A549 treated with AZD9567 at 1 μM for 4 hours (cell line): Measurements from ENCODE around the gene GJC2. TPM values are rescaled to one million over a fixed set of nuclear protein-coding genes. Genes with fewer than 3 reads are reported as not detected.

ENCODE experiments used
- total RNA-seq: library from RNA; stranded (reverse); fragments of 200-300 nt; extraction: Qiagen RNA extraction; gene quantifications from 5 replicates; pipeline ENCODE4 v1.2.3, GENCODE V29; 2022; ENCODE audit not compliant: insufficient read depth

GJC2 gene
- total RNA-seq: 0.31 to 0.52 TPM (median 0.49 TPM) in 4 of 5 replicates, not detected in the other

GRCh38 chr1:228149406-228150119, at the start of gene GJC2:
Gene GJC2, plus strand, starts transcription at chr1:228149930. Its CDS starts 7,829 bp downstream, at chr1:228157759.

GRCh38 chr1:228102791-228103620, 46.7 kb upstream of the GJC2 start, which contains the start of gene C1orf35:
Gene C1orf35, minus strand, starts transcription at chr1:228103325. Its CDS starts 98 bp downstream, at chr1:228103227.

GRCh38 chr1:228109073-228109961, 40.4 kb upstream of the GJC2 start, which contains the start of gene MRPL55:
Gene MRPL55, minus strand, starts transcription at chr1:228109299. Its CDS starts 1,039 bp downstream, at chr1:228108260.

GRCh38 chr1:228139931-228140723, 9.6 kb upstream of the GJC2 start, which contains the start of gene GUK1:
Gene GUK1, plus strand, starts transcription at chr1:228140279. Its CDS starts 24 bp downstream, at chr1:228140303.

GRCh38 chr1:228165372-228166169, 15.8 kb downstream of the GJC2 start, which contains the start of gene IBA57:
Gene IBA57, plus strand, starts transcription at chr1:228165804. Its CDS starts 13 bp downstream, at chr1:228165817.

GRCh38 chr1:228207851-228208821, 58.4 kb downstream of the GJC2 start, which contains the start of gene OBSCN:
Gene OBSCN, plus strand, starts transcription at chr1:228208044. Its CDS starts 3,740 bp downstream, at chr1:228211784.

Other genes with a start within 250 kb of the GJC2 start
- 7.2 to 11.4 TPM (median 10.6 TPM) in 5 replicates for gene WNT9A, start 202.0 kb upstream of the GJC2 start, total RNA-seq
- gene WNT3A, start 142.9 kb upstream of the GJC2 start, total RNA-seq: 0.02 to 0.06 TPM (median 0.03 TPM) in 3 of 5 replicates, not detected in the others
- gene ARF1, start 67.2 kb upstream of the GJC2 start, total RNA-seq: 396 to 460 TPM (median 441 TPM) in 5 replicates
- gene C1orf35, start 46.6 kb upstream of the GJC2 start, total RNA-seq: 29.1 to 42.0 TPM (median 39.7 TPM) in 5 replicates
- 83.3 to 92.2 TPM (median 85.6 TPM) in 5 replicates for gene MRPL55, start 40.6 kb upstream of the GJC2 start, total RNA-seq
- gene GUK1, start 9.7 kb upstream of the GJC2 start, total RNA-seq: 110 to 159 TPM (median 155 TPM) in 5 replicates
- 5.9 to 7.7 TPM (median 7.1 TPM) in 5 replicates for gene IBA57, start 15.9 kb downstream of the GJC2 start, total RNA-seq
- gene OBSCN, start 58.1 kb downstream of the GJC2 start, total RNA-seq: 2.5 to 5.9 TPM (median 5.6 TPM) in 5 replicates